Pulmonary artery endothelial cell (primary cell): ENCODE data around the gene UMPS. TPM values are rescaled to one million over a fixed set of nuclear protein-coding genes. Genes with fewer than 3 reads are reported as not detected.

Experiments
- DNase-seq: peaks from one replicate; pipeline ENCODE4 v3.0.0-alpha.2; 2011; ENCODE audit warnings: low read depth, low spot score
- total RNA-seq: library from RNA; depleted of rRNA; stranded (reverse); fragments of >200 nt; gene quantifications from 2 replicates; pipeline ENCODE4 v1.2.3, GENCODE V29; 2014

Gene UMPS
- 37.3 and 52.5 TPM in 2 replicates for total RNA-seq

DNA sequence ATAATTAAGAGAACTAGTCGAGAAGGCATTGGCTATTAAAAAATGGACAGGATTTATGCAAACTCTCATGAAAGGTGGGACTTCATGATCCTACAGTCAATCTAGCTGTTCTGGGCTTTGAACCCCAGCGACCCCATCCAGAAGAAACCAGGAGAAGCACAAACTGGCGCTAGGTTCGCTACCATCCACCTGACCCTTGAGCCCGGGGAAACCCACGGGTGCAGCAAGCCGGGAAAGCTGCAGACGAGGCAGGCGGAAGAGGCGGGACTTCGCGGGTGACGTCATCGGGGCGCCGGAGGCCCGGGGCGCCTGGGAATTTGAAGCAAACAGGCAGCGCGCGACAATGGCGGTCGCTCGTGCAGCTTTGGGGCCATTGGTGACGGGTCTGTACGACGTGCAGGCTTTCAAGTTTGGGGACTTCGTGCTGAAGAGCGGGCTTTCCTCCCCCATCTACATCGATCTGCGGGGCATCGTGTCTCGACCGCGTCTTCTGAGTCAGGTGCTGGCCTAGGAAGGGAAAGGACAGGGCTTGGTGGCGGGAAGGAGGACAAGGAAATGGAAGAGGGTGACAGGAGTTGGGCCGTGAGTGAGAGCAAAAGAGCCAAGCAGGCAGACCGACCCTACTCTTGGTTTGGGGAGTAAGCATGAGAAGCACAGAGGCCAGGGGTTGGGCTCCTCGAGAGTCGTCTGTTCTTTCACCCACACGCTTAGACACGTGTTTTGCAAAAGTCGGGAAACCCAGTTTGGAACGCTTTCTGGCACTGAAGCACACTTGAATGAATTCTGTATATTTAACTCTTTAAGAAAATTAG, at the start of gene UMPS:
Gene UMPS (plus strand): TSS at position 324 of the 812 bp plus-strand sequence. CDS start 20 bp downstream, at position 344.
- peak; percentile 35 for DNase-seq

DNA sequence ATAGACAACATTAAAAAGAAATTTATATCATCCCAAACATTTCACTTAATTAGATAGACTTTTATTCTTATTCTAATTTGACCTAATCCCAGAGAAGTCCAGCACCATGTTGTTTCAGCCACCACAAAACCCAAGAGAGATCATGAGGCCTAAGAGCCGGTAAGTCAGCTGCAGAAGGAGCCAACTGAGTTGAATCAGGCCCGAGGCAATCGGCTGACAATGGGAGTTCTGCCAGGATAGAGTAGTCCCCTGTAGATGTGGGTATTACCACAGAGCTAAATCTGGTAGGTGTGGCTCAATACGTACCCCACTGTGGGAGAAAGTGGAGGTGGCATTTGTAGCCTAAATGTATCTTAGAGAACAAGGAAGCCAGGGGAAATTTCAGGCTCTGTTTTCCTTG, 49.7 kb upstream of the UMPS start:
- no peak for DNase-seq

- DNase-seq = no peak
Observed at GRCh38 chr3:124682263-124682662, 48.0 kb upstream of the UMPS start.

GRCh38 chr3:124684459-124684858, 45.8 kb upstream of the UMPS start:
- no peak for DNase-seq

- DNase-seq = no peak
Observed at GRCh38 chr3:124685067-124685466, 45.2 kb upstream of the UMPS start.

DNA sequence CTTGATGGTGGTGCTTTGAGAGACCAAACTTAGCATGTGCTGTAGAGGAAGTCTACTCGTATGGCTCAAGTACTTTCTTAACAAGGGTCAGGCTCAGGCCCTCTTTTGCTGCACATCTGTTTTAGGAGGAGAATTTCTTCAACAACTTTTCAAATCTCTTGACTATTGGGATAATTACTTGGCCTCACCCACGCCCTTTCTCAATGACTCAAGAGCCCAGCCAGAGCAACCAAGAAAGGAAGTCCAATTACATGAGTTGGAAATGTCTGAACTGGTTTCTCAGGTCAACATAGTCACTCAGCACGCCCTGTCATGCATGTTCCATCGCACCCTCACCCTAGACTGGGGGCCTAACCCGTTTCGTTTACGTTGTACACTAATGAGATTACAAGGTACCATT, 44.8 kb upstream of the UMPS start:
- DNase-seq = no peak

GRCh38 chr3:124686028-124686670, 44.1 kb upstream of the UMPS start:
- no peak for DNase-seq

- peak; percentile 17 for DNase-seq
Observed at GRCh38 chr3:124688581-124689454, 41.4 kb upstream of the UMPS start.

GRCh38 chr3:124691599-124691998, 38.7 kb upstream of the UMPS start:
- no peak for DNase-seq

- no peak for DNase-seq
Observed at GRCh38 chr3:124694486-124694885, 35.8 kb upstream of the UMPS start.

DNA sequence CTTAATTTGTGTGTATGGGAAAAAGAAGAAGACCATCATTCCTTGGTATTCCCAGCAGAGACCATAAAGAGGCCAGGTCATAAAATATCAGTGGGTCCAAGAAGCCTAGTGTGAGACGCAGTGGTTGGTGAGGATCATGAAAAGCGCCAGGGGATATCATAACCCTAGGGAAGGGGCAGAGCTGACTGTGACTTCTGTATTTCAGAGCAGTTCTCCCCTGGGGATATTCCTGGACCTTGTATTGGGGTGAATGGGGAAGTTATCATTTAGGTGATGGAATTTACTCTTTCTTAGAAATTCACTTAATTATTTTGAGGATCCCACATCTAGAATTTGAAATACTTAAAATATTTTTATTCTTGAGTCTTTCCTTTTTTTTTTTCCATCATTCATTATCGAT, 34.9 kb upstream of the UMPS start:
- no peak for DNase-seq

DNA sequence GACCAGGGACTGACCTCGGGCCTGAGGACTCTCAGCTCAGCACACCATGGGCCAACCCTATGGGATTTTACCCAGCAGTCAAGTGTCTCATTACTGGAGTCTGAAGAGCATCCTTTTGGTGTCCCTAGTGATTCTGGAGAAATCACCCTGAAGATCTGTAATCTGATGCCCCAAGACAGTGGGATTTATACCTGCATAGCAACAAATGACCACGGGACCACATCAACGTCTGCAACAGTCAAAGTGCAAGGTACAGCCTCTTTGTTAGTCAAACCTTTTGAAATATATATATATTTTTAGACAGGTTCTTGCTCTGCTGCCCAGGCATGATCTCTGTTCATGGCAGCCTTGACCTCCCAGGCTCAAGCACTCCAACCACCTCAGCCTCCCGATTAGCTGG, 34.2 kb upstream of the UMPS start:
- no peak for DNase-seq

GRCh38 chr3:124697302-124697701, 33.0 kb upstream of the UMPS start:
- DNase-seq = no peak

DNA sequence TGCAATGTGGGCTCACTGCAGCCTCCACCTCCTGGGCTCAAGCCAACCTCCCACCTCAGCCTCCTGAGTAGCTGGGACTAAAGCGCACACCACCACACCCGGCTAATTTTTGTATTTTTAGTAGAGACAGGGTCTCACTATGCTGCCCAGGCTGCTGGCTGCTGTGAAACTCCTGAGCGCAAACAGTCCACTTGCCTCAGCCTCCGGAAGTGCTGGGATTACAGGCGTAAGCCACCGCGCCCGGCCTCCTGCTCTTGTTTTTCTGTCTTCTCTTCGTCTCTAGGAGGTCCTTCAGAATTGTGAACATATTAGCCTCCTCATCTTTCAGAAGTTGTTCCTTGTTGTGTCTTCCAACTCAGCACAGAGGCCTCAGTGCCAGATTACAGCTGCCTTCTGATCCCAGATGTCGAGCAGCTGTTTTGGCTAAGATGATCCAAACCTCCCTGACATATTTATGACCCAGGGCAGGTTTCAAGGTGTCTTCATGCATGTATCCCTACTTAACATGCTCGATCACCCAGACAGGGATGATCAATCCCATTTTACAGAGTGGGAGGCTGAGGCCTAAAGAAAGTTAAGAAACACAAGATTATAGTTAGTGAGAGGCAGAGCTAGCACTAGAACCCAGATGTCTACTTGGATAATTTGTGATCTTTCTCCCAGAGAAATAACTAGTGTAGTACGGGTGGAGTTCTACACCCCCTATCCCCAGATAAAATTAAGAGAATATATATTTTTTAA, 32.1 kb upstream of the UMPS start:
- DNase-seq = no peak

DNA sequence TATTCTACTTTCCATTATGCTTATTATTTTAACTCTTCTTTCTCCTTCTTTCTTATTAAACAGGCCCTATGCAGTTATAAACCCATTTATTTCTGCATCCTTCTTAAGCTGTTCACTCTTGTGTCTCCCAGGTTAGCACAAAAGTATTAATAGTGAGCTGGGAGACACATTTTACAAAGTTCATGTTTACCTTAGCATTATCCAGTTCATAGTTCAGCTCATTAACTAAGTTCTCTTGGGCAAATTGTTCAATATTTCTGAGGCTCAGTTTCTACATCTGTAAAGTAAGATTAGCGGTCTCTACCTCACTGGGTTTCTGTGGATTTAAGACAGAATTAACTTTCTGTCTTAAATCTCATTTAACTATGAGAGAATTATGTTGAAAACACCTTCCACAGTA, 31.2 kb upstream of the UMPS start:
- DNase-seq = no peak

DNA sequence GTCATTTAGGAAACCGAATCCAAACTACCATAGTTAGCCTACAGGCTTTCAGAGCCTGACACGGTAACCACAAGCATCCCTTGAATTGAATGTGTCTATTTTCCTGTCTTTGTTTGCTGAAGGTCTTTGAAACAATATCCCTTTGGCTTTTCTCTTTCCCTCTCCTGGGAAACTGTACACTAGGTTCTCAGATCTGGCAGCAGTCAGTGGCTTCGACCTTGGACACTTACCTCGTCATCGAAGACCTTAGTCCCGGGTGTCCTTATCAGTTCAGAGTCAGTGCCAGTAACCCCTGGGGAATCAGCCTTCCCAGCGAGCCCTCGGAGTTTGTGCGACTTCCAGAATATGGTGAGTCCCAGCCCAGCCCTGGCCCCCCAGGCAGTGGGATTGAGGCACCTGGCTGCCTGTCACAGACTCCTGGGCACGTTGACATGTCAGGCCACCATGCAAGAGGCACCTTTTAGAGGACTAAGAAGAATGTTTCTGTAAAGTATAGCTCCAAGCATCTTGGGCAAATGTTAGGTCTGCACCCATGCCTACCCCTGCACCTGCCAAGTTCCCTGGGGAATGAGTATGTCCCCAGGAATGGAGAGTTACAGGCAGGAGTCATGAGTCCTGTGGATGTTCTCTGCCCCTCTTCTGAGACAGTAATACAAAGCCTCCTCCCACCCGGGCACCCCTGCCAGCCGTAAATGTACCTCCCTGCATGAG, 30.4 kb upstream of the UMPS start:
- DNase-seq = no peak

GRCh38 chr3:124700880-124701684, 29.2 kb upstream of the UMPS start:
- DNase-seq = no peak

DNA sequence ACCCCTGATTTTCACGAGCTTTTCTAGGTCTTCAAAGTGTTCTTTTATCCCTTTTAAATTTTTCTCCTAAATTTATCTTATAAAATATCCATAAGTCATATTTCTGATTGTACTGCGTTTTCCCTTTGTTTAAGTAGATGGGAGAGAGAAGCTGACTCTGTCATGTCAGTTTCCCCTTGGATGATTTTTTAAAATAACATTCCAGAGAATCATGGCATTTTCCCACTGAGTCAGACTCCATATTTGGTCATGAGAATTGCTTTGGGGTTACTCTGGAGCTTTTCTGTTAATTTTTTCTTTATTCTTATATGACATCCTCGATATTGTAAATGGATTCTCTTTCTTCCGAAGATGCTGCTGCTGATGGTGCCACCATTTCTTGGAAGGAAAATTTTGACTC, 28.6 kb upstream of the UMPS start:
- DNase-seq = no peak

GRCh38 chr3:124702950-124703349, 27.3 kb upstream of the UMPS start:
- no peak for DNase-seq

DNA sequence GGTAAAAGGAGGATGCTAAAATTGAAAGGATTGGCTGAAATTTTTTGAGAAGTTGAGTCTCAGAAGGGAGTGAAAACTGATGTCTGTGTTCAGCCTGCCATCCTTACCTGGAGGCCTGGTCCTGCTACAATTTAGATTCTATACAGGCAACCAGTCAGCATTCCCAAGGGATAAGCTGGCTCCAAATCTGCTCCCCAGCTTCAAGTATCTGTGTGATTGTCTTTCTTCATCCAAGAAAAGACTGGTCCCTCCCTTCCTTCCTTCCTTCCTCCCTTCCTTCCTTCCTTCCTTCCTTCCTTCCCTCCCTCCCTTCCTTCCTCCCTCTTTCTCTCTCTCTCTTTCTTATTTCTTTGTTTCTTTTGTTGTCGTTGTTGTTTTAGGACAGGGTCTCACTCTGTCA, 24.7 kb upstream of the UMPS start:
- no peak for DNase-seq
